GM21447 (cell line): ENCODE data around the gene MEIOB.
"Not testable (repeated sequence)": the region's sequence is repeated elsewhere in the genome, so short reads cannot be mapped to it uniquely, and the experiment has no call there.

Source experiments
- ATAC-seq: cut with Tn5 transposase; IDR thresholded peaks from one replicate; pipeline ENCODE4 v1.9.1; 2021; ENCODE audit not compliant: unreplicated experiment

MEIOB gene, protein sequence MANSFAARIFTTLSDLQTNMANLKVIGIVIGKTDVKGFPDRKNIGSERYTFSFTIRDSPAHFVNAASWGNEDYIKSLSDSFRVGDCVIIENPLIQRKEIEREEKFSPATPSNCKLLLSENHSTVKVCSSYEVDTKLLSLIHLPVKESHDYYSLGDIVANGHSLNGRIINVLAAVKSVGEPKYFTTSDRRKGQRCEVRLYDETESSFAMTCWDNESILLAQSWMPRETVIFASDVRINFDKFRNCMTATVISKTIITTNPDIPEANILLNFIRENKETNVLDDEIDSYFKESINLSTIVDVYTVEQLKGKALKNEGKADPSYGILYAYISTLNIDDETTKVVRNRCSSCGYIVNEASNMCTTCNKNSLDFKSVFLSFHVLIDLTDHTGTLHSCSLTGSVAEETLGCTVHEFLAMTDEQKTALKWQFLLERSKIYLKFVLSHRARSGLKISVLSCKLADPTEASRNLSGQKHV

DNA sequence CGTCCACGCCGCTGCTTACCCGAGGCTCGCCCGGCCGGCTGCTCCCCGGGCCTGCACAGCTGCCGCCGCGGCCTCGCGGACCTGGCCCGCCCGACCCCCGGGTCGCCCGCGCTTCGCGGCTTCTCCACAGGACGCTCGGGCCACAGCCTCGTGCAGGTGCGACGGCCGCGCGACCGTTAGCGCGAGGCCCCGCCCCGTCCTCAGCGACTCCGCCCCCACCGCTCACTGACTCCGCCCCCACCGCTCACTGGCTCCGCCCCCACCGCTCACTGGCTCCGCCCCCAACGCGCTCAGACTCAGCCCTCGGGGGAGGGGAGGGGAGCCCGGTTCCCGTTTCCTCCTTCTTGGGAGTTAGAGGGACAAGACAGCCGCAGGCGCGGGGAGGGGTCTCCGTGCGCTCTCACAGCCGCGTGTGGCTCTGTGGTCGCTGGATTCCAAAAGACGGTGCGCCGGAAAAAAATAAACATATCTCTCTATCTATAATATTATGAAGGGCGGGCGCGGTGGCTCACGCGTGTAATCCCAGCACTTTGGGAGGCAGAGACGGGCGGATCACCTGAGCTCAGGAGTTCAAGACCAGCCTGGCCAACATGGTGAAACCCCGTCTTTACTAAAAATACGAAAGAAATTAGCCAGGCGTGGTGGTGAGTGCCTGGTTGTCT, at the start of gene MEIOB:
MEIOB (minus strand) TSS at position 191 of the 662 bp plus-strand sequence. CDS start 3,989 bp downstream, outside the sequence.
- no peak for ATAC-seq

DNA sequence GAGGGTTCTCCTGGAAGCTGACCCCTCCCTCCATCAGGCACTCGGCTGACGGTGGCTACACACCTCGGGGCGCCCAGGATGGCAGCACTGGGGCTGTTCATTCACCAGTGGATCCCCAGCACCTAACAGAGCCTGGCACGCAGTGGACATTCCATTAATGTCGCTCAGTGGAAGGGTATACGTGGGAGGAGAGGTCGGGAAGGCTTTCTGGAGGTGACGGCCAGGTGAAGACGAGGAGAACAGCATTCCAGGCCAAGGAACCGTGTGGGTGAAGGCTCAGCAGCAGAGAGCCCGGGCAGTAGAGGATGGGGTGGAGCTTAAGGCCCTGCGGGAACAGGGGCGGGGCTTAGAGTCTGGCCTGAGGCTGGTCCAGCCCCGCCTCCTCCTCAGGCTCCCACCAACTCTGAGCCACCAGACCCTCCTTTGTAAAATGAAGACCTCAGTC, 48.8 kb upstream of the MEIOB start:
- no peak for ATAC-seq

DNA sequence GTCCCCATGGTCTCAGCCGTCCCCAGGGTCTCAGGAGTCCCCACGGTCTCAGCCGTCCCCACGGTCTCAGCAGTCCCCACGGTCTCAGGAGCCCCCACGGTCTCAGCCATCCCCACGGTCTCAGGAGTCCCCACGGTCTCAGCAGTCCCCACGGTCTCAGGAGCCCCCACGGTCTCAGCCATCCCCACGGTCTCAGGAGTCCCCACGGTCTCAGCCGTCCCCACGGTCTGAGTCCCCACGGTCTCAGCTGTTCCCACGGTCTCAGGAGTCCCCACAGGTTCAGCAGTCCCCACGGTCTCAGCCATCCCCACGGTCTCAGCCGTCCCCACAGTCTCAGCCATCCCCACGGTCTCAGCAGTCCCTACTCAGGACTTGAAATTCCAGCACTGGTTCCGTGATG, 48.2 kb upstream of the MEIOB start:
- ATAC-seq, result not testable (repeated sequence)

DNA sequence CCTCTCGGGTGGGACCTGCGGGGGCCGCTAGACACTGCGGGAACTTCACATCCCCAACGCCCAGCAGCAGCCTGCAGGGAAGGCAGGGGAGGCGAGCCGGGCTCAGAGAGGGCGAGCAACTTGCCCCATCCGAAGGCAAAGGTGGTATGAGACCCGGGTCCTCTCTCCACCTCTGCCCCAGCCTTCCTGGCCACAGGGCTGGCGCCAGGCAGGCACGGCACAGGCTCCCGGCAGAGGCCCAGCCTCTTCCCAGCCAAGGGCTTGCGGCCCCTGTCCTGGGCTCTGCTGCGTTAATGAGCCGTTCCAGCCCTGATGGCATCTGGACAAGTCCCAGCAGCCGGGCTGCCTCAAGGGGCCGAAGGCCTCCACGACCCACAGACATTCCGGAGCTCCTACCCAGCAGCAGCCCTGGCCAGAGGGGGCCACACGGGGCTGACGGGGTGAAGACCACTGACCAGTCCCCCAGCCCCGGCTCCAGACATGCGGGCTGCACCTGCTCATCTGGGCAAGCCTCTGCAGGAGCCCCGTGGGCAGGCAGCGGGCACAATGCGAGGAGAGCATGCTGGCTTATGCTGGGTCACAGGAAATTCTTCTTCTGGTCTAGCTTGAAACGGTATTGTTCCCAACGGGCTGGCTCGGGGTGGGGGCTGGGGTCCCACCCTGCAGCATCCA, 47.5 kb upstream of the MEIOB start:
- ATAC-seq, result no peak

DNA sequence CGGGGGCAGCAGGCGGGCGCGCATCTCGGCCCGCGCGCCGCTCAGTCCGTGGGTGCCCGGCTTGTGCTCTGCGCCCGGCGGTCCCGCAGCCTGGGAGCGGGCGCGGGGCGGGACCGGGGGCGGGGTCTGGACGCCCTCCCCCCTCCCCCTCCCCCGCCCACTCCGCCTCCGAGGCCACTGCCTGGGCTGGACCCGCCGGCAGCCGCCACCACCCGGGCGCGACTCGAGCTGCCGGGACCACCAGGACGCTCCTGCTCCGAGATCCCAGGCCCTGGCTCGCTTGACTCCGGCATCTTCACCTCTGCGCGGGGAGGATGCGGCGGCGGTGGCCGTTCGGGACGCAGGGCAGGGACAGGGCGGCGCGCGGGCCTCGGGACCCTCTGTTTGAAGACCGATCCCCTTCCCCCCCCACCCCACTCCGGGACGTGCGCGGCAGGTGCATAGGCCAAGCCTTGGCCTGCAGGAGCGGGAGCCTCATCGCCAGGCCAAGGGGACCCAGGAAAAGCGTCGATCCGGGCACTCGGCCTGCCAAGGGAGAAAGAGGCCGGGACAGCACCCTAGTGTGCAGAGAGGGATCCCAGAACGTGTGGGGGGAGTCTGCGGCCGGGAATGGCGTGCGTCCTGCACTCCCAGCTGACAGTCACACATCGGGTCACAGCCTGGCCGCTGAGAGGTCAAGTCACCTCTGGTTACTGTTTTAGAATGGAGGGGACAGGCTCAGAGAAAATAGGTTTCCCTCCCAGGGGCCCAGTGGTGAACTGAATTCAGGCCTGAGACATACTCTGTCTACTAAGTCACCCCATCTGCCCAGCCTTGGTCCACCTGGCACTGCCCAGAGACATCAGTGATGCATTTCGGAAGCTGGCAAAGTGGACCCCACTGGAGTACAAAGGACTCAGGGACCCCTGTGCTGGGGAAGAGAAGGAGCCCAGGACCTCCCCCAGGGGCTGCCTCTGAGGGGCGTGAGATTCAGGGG, 46.7 kb upstream of the MEIOB start, which contains the start of gene HS3ST6:
HS3ST6 (minus strand) TSS at position 65 of the 976 bp plus-strand sequence. CDS start 92 bp downstream, outside the sequence.
- ATAC-seq, result no peak

DNA sequence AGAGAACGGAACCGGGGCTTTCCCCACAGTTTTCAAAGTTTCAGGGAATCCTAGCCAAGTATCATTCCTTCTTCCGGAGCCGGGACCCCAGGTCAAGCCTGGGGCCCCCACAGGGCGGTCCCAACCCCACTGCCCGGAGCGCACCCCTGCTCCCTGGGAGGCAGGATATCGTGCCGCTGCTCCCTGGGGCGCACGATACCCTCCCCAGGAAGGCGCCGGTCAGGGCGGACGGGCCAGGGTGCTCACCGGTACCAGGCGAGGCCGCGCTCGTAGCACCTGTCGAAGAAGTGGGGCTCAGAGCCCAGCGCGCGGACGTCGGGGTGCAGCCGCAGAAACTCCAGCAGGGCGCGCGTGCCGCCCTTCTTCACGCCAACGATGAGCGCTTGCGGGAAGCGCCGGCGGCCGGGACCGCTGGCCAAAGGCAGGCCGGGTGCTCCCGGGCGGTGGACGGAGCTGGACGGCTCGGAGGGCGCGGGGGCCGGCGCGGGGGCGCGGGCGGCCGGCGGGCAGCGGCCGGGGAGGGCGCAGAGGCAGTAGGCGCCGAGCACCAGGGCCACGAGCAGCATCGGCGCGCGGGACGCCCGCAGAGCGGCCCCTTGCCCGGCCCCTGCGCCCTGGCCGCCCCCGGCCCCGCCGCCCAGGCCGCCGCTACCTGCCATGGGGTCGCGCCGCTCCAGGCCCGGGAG, 45.8 kb upstream of the MEIOB start:
- ATAC-seq, result no peak

DNA sequence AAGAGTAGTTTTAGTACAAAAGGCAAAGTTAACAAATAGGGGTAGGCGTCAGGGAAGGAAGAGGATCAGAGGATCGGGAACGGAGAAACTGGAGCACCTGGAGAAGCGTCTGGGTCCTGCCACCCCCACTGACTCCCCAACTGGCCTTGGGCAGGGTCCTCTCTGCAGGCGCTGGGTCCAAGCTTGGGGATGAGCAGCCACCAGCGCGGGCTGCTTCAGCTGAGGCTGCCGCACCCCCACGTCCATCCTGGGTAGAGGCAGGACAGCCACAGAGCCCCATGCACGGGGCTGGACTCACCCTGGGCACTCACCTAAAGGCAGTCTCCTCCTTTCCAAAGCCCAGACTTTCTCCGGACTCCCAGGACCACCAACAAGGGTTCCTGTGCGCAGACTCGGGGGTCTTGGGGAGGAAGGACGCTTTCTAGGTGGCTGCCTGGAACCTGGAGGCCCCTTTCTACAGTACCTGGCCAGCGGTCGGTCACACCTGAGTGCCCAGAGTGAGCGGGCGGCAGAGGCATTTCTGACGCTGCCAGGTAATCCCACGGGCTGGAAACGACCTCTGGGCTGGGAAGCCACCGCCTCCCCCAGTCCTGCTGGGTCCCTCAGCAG, 45.2 kb upstream of the MEIOB start:
- ATAC-seq, result no peak

DNA sequence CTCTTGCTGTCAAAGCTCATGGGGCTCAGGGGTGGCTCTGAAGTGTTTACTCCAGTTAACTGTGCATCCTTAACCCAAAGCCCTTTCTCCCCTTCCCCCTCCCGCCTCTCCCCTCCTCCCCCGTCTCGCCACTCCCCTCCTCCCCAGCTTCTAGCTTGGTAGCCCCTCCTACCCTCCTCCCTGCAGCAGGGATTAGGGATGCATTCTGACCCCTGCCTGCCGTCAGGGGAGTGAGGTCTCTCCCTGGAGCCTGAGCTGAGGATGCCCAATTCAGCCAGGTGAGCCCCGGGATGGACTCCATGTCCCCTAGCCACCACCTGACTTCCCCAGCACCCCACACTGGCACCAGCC, 44.7 kb upstream of the MEIOB start:
- ATAC-seq, result no peak

DNA sequence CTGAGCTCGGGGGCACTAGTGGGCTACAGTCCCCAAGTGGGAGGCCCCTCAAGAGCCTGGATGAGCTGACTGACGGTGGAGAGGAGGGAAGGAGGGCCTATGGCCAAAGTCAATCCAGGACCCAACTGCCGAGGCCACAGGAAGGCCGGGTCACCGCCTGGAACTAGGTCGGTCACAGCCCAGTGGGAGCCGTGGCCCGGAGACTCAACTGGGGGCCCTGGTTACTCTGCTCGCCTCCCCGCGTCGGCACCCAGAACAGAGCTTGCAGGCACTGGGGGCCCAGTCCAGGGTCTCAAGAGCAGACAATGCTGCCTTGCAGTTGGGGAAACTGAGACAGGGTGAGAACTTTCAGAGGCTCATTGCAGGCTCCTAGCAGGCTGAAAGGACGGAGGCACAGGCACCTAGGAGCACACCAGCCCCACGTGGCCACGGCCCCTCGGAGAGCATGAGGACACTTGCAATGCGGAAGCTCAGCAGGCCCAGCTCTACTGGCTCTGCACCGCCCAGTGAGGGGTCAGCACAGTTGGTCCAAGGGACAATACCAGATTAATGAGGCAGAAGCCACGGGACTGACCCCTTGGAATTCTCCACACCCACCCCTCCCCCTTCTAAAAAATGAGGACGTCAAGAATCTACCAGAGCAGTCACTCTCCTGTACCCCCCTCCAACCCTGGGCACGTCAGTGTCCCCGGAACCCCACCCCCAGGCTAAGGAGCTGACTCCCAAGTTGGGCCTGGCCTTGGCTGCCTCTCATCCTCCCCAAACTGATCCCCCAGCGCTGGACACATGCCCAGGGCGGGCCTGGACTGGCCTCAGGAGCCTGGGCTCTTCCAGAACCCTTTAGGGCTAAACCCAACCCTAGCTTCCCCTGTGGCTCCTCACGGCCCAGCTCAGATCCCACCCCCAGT, 44.0 kb upstream of the MEIOB start:
- ATAC-seq, result no peak

DNA sequence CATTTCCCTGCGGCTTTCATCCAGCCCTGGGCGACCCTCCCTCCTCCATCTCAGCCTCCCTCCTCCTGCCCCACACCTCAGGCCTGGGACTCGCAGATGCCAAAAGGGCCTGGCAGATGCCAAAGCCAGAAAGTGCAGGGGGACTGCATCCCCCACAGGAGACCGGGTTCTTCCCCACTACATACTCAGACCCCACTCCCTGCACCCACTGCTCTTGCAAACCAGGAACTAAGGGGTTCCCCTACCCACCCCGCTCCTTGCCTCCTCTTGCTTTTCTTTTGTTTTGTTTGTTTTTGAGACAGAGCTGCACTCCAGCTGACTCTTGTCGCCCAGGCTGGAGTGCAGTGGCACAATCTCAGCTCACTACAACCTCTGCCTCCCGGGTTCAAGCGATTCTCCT, 43.0 kb upstream of the MEIOB start:
- no peak for ATAC-seq

DNA sequence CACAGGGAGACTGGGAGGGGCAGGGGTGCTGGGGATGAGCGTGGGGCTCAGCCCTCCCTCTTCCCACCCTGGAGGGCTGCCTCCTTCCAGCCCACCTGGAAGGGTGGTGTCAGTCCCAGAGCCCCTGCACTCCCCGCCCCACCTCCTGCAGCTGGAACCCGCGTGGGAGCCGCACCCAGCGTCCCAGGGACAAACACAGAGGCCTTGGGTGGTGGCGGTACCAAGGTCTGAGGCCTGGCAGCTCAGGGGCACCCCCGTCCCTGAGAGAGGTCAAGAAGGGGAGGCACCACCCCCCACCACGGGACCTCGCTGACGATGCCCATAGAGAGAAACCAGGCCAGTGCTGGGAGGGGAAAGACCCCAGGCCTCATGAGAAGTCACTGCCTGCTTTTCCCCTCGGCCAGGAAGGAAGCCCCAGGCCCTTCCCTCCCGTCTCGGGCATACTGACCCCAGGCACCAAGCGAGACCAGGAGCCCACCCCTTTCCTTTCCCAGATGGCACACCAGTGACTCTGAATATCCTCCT, 42.2 kb upstream of the MEIOB start:
- no peak for ATAC-seq

DNA sequence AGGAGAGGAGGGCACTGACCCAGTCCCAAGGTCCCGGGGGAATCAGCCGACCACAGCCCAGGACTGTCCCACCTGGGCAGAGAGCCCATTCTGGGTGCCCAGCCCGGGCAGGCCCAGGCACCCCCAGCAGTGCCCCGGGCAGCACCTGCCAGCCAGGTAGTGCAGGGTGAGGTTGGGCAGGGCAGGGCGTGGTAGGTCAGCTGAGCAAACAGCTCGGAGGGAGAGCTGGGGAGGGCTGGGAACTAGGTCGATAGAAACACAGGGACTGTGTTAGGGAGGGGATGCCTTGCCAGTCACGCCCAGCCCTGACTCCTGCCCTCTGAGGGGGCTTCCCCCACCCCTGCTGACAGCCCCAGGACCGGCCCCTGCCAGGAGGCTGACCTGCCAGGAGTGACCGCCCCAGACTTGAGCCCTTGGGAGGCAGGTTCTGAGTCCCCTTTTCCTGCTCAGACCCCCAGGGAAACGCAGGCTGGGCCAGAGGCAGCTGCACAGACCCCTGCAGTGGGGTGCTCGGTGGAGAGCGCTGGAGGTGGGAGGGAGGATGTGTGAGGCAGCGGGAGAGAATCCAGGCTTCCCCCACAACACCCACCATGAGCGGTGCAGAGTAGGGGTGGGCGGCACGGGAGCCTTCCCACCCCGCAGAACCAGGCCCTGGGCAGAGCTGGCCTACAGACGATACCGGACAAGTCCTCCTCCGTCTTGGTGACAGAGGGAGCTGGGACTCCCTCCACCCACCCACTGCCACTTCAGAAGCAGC, 41.5 kb upstream of the MEIOB start:
- no peak for ATAC-seq

DNA sequence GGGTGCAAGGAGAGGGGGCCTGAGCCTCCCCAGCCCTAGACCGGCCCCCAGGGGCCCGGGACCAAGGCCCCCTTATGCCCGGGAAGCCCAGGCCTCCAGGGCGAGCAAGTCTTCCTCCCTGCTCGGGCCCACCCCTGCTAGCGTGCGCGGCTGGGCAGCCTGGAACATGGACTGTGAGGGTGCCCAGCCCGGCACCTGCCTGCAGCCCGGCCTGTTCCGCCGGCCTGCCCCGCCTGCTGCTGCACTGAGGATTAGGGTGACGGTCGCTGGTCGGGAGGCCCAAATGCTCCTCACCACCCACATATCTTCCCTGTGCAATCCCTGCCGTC, 40.2 kb upstream of the MEIOB start:
- ATAC-seq, result no peak

DNA sequence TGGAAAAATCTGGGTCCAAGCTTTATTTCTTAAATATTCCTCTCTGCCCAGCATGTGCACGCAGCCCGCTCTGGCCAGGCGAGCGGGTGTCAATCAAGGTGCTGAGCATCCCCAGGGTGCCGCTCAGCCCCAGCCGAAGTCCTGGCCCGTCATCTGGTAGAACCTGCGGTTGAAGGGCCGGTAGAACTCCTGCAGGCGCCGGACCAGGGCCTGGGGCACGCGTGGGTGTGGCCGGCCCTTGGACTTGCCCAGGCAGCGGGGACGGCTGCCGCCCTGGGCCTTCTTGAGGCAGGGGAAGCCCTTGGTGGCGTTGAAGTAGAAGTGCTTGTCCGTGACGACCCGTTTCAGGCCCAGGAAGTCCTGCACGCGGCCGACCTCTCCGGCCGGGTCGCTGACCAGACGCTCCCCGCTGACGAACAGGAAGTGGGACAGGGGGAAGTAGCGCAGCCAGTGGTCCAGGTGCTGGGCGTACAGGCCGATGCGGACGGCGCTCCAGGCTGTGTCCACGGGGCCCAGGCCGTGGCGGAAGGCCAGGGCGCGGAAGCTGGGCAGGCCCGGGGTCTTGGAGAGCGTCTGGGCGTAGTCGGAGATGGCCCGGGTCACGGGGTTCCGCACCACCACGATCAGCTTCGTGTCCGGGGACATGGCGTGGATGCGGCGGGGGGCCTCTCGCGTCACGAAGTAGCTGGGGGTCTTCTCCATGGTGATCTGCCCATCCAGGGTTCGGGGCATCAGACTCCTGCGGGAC, 39.7 kb upstream of the MEIOB start:
- ATAC-seq, result no peak

DNA sequence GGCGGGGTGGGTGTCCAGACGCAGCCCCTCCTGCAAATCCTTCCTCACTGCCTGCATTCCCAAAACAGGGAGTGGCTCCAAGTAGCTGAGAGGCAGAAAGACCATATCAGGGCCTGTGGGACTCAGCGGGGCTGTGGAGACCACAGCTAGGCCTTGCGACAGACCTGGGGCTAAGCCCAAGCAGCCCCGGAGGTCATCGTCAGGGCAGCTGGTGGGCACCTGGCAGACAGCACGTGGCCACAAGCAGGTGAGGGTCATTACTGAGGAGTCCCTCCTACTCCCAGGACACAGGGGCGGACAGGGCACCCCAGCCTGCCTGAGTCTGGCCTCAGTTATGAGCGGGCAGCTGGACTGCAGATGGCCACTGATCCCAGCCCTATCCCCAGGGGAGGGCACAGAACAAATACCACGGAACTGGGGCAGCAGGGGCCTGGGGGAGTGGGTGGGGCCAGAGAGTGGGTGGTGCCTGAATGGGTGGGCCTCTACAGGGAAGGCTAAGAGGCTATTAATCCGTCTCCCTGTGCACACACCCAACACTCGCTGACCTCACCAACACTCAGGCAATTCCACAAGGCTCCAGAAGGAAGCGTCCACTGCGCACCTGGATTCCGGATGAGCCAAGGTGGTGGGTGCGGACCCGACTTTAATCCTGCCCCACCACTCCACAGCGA, 37.7 kb upstream of the MEIOB start:
- no peak for ATAC-seq

DNA sequence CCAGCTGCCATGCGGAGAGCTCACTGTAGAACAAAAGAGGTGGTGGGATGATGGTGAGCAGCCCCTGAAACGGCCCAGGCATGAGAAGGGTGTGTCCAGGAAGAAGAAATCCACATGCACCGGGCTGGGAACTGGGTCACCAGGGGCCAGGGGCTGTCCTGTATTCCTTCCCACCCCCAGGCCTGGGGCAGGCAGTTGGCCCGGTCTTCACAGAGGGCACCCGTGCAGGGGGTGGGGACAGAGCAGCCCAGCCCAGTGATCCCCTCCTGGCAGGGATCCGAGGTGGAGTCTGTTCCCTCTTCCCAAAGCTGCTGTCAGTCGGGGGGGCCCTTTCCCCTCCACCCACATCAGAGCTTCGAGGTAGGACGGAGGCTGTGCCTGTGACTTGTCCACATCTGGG, 37.0 kb upstream of the MEIOB start:
- ATAC-seq, result no peak
